Ramos (cell line): ENCODE results near the gene LGR6.
"Not testable (repeated sequence)": the region's sequence is repeated elsewhere in the genome, so short reads cannot be mapped to it uniquely, and the experiment has no call there.

ENCODE experiments used
- in situ Hi-C: fragments of 300-500 bp; cut with MboI; formaldehyde crosslinking; loops from one replicate; pipeline ENCODE4 v1.14.3; 2022; ENCODE audit warnings: low sequenced_read_pairs; ENCODE audit not compliant: unreplicated experiment

LGR6 gene

DNA sequence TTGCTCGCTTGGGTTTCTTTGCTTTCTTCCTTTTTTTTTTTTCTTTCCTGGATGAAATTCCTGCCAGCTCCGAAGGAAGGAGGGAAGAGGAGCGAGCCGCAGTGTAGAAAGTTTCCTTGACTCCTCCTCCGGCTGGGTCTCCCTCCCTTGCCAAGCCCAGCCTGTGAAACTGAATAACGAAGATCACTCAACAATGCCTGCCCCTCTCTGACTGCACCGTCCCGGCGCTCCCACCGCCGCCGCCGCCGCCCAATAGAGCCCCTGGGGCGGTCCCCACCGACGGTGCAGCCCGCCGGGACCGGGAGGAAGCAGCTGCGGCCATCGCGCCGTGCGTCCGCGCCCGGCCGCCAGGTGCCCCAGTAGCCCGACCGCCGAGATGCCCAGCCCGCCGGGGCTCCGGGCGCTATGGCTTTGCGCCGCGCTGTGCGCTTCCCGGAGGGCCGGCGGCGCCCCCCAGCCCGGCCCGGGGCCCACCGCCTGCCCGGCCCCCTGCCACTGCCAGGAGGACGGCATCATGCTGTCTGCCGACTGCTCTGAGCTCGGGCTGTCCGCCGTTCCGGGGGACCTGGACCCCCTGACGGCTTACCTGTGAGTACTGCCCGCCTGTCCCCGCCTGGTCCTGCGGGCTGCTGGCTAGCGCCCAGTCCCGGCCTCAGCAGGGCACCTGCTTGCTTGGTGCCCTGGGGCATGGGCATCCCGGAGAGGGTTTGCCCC lies at the start of gene LGR6:
TSS of gene LGR6 (plus strand) at position 186 of the 714 bp plus-strand sequence. CDS start at position 377, 191 bp downstream.
- in situ Hi-C loops: no loop called here

- in situ Hi-C loops: no loop called here
Measured at GRCh38 chr1:202144402-202145067, 49.1 kb upstream of the LGR6 start, which contains the start of gene ARL8A. Gene ARL8A, minus strand, starts transcription at chr1:202144737. Its CDS starts 165 bp downstream, at chr1:202144572.

DNA sequence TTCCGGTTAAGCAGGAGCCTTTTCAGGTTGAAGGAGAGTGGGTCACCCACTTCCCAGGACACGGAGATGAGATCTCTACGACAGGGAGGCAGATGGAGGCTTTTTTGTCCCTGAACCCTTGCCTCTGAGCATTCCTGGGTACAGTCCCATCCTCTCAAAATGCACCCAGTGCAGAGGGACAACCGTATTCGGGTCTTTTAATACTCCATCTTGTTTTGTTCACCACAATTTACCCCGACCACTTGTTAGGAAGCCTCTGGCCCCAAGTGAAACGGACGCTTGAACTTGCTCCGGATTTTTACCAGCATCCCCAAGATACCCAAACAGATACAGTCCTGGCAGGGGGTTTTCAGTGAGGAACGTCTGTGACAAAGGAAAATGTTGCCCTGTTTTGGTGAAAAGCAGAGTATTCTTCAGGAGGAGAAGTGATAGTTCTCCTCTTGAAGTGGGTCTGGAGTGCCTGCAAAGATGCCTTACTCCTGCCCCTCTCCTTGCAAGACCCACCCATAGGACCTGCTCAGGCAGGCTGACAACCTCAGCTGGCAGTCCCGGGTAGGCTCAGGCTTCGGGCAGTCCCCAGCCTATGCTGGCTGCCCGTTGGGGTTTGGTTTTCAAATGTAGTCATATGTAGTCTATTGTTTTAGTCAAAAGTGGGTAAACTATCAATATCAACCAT lies 48.4 kb upstream of the LGR6 start:
- in situ Hi-C loops: no loop called here

GRCh38 chr1:202145744-202146140 lies 47.9 kb upstream of the LGR6 start:
- in situ Hi-C loops: not testable (repeated sequence)

GRCh38 chr1:202146279-202146678 lies 47.3 kb upstream of the LGR6 start:
- in situ Hi-C loops: no loop called here

DNA sequence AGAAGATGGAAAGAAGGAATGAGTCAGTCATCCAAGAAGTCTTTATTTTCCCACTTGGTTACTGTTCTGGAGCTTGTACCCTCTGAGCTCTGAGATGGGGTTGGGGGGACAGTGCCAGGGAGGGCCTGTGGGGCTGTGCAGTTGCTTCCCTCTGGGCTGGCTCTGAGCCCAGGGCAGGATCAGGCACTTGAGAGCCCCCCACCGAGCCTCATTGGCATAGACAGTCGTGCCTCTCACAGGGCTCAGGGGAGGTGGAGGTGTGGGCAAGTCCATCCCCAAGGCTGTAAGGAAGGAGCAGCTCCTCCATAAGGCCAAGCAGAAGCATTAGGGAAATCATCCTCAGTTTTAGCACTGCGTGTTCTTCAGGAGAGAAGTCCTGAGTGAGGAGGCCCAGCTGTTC lies 46.6 kb upstream of the LGR6 start:
- in situ Hi-C loops: no loop called here

GRCh38 chr1:202148391-202148790 lies 45.2 kb upstream of the LGR6 start:
- in situ Hi-C loops: no loop called here

DNA sequence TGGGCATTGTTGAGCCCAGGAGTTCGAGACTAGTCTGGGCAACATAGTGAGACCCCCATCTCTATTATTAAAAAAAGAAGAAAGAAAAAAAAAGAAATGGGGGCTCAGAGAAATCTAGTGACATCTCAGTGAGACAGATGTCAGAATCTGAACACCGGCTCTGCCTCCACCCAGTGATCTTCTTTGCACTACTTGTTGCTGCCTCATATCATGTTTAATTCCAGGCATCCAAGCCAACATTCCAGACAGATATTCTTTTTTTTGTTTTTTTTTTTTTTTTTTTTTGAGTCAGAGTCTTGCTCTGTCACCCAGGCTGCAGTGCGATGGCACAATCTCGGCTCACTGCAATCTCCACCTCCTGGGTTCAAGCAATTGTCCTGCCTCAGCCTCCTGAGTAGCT lies 44.0 kb upstream of the LGR6 start:
- in situ Hi-C loops: no loop called here

DNA sequence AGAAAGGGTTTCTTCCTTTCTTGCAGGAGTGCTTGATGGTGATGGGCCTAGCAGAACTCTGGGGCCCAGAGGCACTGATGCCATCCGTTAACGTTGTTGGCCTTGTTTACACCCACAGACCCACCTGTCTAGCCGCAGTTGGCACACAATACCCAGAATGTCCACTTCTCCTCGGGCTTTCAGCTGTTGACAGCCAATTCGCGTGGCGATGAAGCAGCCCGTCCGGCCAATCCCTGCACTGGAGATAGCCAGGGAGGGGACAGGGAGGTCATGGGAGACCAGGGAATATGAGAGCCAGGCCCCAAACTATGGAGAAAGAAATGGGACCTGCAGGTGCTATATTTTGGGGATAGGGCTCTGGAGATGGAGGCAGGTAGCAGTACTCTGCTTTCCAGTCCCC lies 43.4 kb upstream of the LGR6 start:
- in situ Hi-C loops: no loop called here

GRCh38 chr1:202150602-202151001 lies 43.0 kb upstream of the LGR6 start:
- in situ Hi-C loops: no loop called here

DNA sequence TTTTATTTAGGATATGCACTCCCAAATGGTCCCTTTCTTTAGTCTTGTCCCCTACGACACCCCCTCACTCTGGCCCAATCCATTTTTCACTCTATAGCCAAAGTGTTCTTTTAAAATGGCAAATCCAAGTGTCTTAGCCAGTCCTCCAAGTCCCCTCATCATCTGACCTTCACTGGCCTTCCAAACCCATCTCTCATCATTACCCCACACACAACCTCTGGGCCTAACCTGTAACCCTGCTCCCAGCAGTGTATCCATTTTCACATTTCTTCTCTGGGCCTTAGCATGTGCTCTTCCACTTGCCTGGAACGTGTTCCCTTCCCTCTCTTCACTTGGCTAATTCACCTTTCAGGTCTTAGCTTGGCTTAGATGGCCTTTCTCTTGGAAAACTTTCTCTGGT lies 42.6 kb upstream of the LGR6 start:
- in situ Hi-C loops: no loop called here

DNA sequence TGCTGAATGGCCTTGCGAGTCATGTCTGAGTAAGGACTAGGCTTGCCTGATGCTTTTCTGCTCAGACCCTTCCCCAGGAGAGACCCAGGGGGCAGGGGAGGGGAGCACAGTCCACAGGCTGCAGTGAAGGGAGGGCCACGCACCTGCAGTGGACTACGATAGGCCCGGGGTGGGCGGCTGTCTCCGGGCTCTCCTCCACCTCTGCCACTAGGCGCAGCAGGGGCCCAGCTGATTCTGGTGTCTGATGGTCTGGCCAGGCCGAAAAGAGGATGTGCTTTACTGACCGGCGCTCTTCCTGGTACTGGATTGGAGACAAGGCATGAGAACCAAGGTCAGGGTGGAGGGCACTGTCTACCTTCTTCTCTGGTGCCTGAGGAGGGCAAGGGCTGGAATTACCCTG lies 41.2 kb upstream of the LGR6 start:
- in situ Hi-C loops: no loop called here

DNA sequence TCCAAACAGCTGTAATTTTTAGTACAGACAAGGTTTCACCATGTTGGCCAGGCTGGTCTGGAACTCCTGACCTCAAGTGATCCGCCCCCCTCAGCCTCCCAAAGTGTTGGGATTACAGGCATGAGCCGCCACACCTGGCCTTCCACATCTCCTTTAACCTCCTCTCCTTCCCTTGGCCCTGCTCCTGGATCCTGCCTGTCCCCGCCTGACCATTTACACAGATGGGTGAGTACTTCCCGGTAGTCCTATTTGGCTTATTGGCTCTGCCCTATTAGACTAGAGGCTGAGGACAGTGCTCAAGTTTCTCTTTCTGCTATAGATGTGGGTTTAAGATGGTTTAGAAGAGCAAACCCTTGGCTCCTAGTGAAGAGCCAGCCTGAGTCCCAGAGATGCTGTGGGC lies 40.3 kb upstream of the LGR6 start:
- in situ Hi-C loops: no loop called here

- in situ Hi-C loops: no loop called here
Measured at GRCh38 chr1:202154148-202154765, 39.3 kb upstream of the LGR6 start.

DNA sequence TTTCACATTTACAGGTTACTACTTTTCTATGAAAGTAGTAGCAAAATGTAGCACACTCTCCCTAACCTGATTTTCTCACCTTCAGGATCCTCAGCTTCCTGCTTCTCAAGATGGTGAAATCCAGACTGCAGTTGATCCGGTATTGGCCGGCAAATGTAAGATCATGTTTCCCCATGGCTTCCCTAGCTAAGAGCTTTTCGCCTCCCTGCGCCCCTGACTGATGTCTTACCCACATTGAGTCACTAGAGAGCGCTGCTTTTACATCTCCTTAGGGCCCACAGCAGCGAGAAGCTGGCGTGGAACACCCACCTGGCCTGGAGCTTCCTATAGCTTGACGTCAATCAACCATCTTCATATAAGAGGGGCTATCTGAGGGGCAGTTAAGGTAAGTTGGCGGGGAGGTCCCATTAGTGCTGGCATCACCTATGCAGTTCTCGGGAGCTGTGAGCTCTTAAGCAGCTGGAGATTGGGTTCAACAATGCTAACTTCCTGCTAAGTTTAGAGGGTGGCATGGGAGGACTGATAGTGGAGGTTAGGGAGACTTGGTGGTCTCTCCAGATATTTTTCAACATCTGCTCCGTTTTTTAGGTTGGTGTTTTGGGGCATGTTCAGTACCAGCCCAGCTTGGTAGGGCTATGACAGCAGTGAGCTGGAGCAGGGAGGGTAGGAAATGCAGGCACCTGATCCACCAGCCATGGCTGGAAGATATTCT lies 38.7 kb upstream of the LGR6 start:
- in situ Hi-C loops: no loop called here

DNA sequence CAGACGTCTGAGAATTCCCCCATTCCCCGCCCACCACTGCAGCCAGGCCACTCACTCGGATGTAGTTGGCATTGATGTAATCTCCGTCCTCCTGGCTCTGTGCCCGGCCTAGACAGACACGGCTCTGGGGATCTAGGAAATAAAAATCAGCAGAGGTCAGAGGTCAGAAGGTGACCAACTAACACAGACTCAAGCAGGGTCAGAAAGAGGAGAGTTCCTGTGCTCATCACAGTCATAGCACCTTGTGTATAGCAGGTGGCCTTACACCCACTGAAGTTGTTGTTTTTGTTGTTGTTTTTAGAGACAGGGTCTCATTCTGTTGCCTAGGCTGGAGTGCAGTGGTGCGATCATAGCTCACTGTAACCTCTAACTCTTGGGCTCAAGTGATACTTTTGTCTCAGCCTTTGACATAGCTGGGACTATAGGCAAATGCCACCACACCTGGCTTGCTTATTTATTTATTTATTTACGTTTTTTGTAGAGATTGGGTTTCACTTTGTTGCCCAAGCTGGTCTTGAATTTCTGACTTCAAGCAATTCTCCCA lies 38.0 kb upstream of the LGR6 start:
- in situ Hi-C loops: no loop called here

GRCh38 chr1:202156590-202156989 lies 37.0 kb upstream of the LGR6 start:
- in situ Hi-C loops: no loop called here

- in situ Hi-C loops: no loop called here
Measured at GRCh38 chr1:202157945-202158344, 35.7 kb upstream of the LGR6 start.

GRCh38 chr1:202158810-202159533 lies 34.6 kb upstream of the LGR6 start:
- in situ Hi-C loops: no loop called here
